Body of pancreas (tissue), 4 donors: ENCODE results near the gene SLC35C1.
"Not testable (repeated sequence)": the region's sequence is repeated elsewhere in the genome, so short reads cannot be mapped to it uniquely, and the experiment has no call there.

Source experiments
- CTCF ChIP-seq, 7 experiments: fragments of 450-650 bp in 4 of 7; fragments of 200-600 bp in 3 of 7; sonication (generic) in 3 of 7; IDR thresholded peaks; one replicate each; pipeline ENCODE4 v1.5.1; 2016 to 2019; ENCODE audit warnings: antibody characterized with exemption in 7 of 7
- POLR2A ChIP-seq, 3 donors: fragments of 450-650 bp; IDR thresholded peaks; one replicate each; pipeline ENCODE4 v1.6.1; 2016; ENCODE audit warnings: antibody characterized with exemption in 3 of 3, mild to moderate bottlenecking in 2 of 3

GRCh38 chr11:45826492-45826891 lies 21.5 kb downstream of the SLC35C1 start:
- not testable (repeated sequence) for TF ChIP-seq CTCF, POLR2A (IDR thresholded peaks at IDR 0.05)
